Muscle of back (tissue), 11 donors: Measurements from ENCODE around the gene GPRC5C. TPM values are rescaled to one million over a fixed set of nuclear protein-coding genes. Genes with fewer than 3 reads are reported as not detected.

ENCODE experiments used
- DNase-seq, 3 donors: peaks; one replicate each; pipeline versions ENCODE4 v3.0.0 to v3.0.0-alpha.2; 2013
- polyA plus RNA-seq, 10 donors: library from polyadenylated mRNA; unstranded; fragments of 120-200 nt; gene quantifications; one replicate each; pipeline ENCODE4 v1.2.1, GENCODE V29; 2013; ENCODE audit not compliant: insufficient read length in 10 of 10

GPRC5C gene
- polyA plus RNA-seq, 10 donors, result 19.5 to 33.8 (median 27.4) TPM

GRCh38 chr17:74452033-74452840 is 20.3 kb downstream of the GPRC5C start:
- DNase-seq, result peak in 1 of 3 donors; percentile 78

- peak in 1 of 3 donors; percentile 42 for DNase-seq
Observed at GRCh38 chr17:74452841-74453661, 21.2 kb downstream of the GPRC5C start.

GRCh38 chr17:74453665-74454196 is 21.8 kb downstream of the GPRC5C start:
- DNase-seq, result no peak

GRCh38 chr17:74454197-74455024 is 22.5 kb downstream of the GPRC5C start:
- DNase-seq, result peak; percentile 85 to 95 (median 90)

GRCh38 chr17:74455025-74455545 is 23.2 kb downstream of the GPRC5C start:
- peak in 1 of 3 donors; percentile 57 for DNase-seq

- DNase-seq, result no peak
Observed at GRCh38 chr17:74455821-74456220, 23.9 kb downstream of the GPRC5C start.

- peak; percentile 62 to 85 (median 80) for DNase-seq
Observed at GRCh38 chr17:74457146-74457819, 25.4 kb downstream of the GPRC5C start.

- no peak for DNase-seq
Observed at GRCh38 chr17:74457820-74458166, 25.9 kb downstream of the GPRC5C start.

GRCh38 chr17:74458835-74459234 is 26.9 kb downstream of the GPRC5C start:
- no peak for DNase-seq

- DNase-seq, result no peak
Observed at GRCh38 chr17:74459622-74460021, 27.7 kb downstream of the GPRC5C start.

GRCh38 chr17:74460241-74460640 is 28.4 kb downstream of the GPRC5C start:
- no peak for DNase-seq

- DNase-seq, result no peak
Observed at GRCh38 chr17:74460996-74461395, 29.1 kb downstream of the GPRC5C start.

GRCh38 chr17:74461611-74462010 is 29.7 kb downstream of the GPRC5C start:
- no peak for DNase-seq

GRCh38 chr17:74464730-74465377 is 33.0 kb downstream of the GPRC5C start:
- DNase-seq, result no peak

- no peak for DNase-seq
Observed at GRCh38 chr17:74465378-74466110, 33.7 kb downstream of the GPRC5C start.

- DNase-seq, result peak in 1 of 3 donors; percentile 56
Observed at GRCh38 chr17:74466111-74466827, 34.4 kb downstream of the GPRC5C start, which contains the start of gene CD300A. TSS of gene CD300A (plus strand) at chr17:74466634. CDS start at chr17:74466704, 70 bp downstream.

- no peak for DNase-seq
Observed at GRCh38 chr17:74466828-74467184, 34.9 kb downstream of the GPRC5C start.

- no peak for DNase-seq
Observed at GRCh38 chr17:74467221-74467951, 35.5 kb downstream of the GPRC5C start.
